Cardiac muscle cell (in vitro differentiated cells and primary cell): ENCODE data around the gene TAPBPL. TPM values are rescaled to one million over a fixed set of nuclear protein-coding genes. Genes with fewer than 3 reads are reported as not detected.

ENCODE experiments used
- DNase-seq, 2 donors: peaks; one replicate each; pipeline versions ENCODE4 v3.0.0 to v3.0.0-alpha.2; 2010 to 2017; ENCODE audit warnings: low read depth in 1 of 2, low spot score in 1 of 2
- H3K27ac ChIP-seq: fragments of 200-600 bp; sonication (generic); 2 replicates; pipeline ENCODE4 v1.5.1; 2016
- H3K27me3 ChIP-seq: fragments of 200-600 bp; sonication (generic); 2 replicates; pipeline ENCODE4 v1.6.0; 2016; ENCODE audit warnings: control low read depth
- H3K36me3 ChIP-seq: fragments of 200-600 bp; sonication (generic); 2 replicates; pipeline ENCODE4 v1.5.1; 2016; ENCODE audit warnings: control low read depth
- H3K4me1 ChIP-seq: fragments of 200-600 bp; sonication (generic); 2 replicates; pipeline ENCODE4 v1.8.1; 2017; ENCODE audit warnings: low read depth, mild to moderate bottlenecking, mixed run types
- H3K4me3 ChIP-seq: fragments of 200-600 bp; sonication (generic); 2 replicates; pipeline ENCODE4 v1.5.1; 2016; ENCODE audit warnings: mild to moderate bottlenecking
- H3K9me3 ChIP-seq: fragments of 200-600 bp; sonication (generic); 2 replicates; pipeline ENCODE4 v1.5.1; 2017; ENCODE audit warnings: low read depth, mild to moderate bottlenecking, control low read depth
- CTCF ChIP-seq: IDR thresholded peaks from 2 replicates; pipeline ENCODE4 v1.5.1; 2012; ENCODE audit warnings: low read depth, mild to moderate bottlenecking, low read length
- polyA plus RNA-seq: library from polyadenylated mRNA; unstranded; fragments of >200 nt; fragmentation: Nextera tagmentation; extraction: Ambion mirVana; gene quantifications from 2 replicates; pipeline ENCODE4 v1.2.1, GENCODE V29; 2016
- total RNA-seq: library from RNA; depleted of rRNA; stranded (reverse); fragments of >200 nt; gene quantifications from 2 replicates; pipeline ENCODE4 v1.2.3, GENCODE V29; 2016

TAPBPL gene
- total and polyA plus RNA-seq, 2 experiments from 2014 or later, result 3.3 to 3.4 TPM

- Histone ChIP-seq H3K36me3 (no peaks in the 10 kb centered on the region), H3K4me3 (no peak overlapping the region), H3K4me1 (no peaks in the 10 kb centered on the region), H3K9me3 (no peaks in the 10 kb centered on the region), H3K27ac (no peak overlapping the region), H3K27me3 (no peaks in the 10 kb centered on the region)
- no peak for DNase-seq
- TF ChIP-seq CTCF, result no peak
Observed at GRCh38 chr12:6432991-6433390, 18.9 kb upstream of the TAPBPL start.

GRCh38 chr12:6434205-6435140, 17.4 kb upstream of the TAPBPL start:
- Histone ChIP-seq H3K4me1 (no peaks in the 10 kb centered on the region), H3K36me3 (no peaks in the 10 kb centered on the region), H3K27me3 (no peaks in the 10 kb centered on the region), H3K4me3 (no peak overlapping the region), H3K9me3 (no peaks in the 10 kb centered on the region), H3K27ac (no peak overlapping the region)
- TF ChIP-seq CTCF, result no peak
- no peak for DNase-seq

- no peak for DNase-seq
- Histone ChIP-seq H3K27ac (no peak overlapping the region), H3K4me1 (no peaks in the 10 kb centered on the region), H3K4me3 (no peak overlapping the region), H3K36me3 (no peaks in the 10 kb centered on the region), H3K9me3 (no peaks in the 10 kb centered on the region), H3K27me3 (no peaks in the 10 kb centered on the region)
- TF ChIP-seq CTCF, result no peak
Observed at GRCh38 chr12:6435961-6436715, 15.7 kb upstream of the TAPBPL start.

GRCh38 chr12:6437586-6437985, 14.3 kb upstream of the TAPBPL start:
- DNase-seq, result no peak

GRCh38 chr12:6438345-6438744, 13.5 kb upstream of the TAPBPL start:
- no peaks in the 10 kb centered on the region for H3K36me3 ChIP-seq

More at GRCh38 chr12:6437586-6437985, 14.3 kb upstream of the TAPBPL start:
- no peaks in the 10 kb centered on the region for H3K9me3 ChIP-seq
- H3K4me3 ChIP-seq, result no peak overlapping the region
- no peak overlapping the region for H3K27ac ChIP-seq
- TF ChIP-seq CTCF, result no peak
- H3K27me3 ChIP-seq, result no peaks in the 10 kb centered on the region
- H3K36me3 ChIP-seq, result no peaks in the 10 kb centered on the region
- H3K4me1 ChIP-seq, result no peaks in the 10 kb centered on the region

More at GRCh38 chr12:6438345-6438744, 13.5 kb upstream of the TAPBPL start:
- TF ChIP-seq CTCF, result no peak
- H3K4me1 ChIP-seq, result no peaks in the 10 kb centered on the region
- H3K27ac ChIP-seq, result no peak overlapping the region
- no peak overlapping the region for H3K4me3 ChIP-seq
- H3K27me3 ChIP-seq, result no peaks in the 10 kb centered on the region
- H3K9me3 ChIP-seq, result no peaks in the 10 kb centered on the region
- DNase-seq, result no peak
